OCI-LY7 (cell line): ENCODE measurements around the gene RAMP3. TPM values are rescaled to one million over a fixed set of nuclear protein-coding genes. Genes with fewer than 3 reads are reported as not detected.

Experiments used
- BruUV-seq: library from RNA; stranded (reverse); fragments of 400-500 nt; replicated peaks from 2 replicates; lab custom pipeline; 2021; lab: Mats Ljungman, UMichigan
- CTCF ChIA-PET: fragments of 300-600 bp; sonication (Branson Sonifier 250); formaldehyde crosslinking; loops from one replicate; lab custom pipeline; 2022; ENCODE audit warnings: antibody characterized with exemption; ENCODE audit not compliant: unreplicated experiment; lab: Charles Lee
- POLR2A ChIA-PET: fragments of 300-600 bp; sonication (Branson Sonifier 250); formaldehyde crosslinking; loops from one replicate; lab custom pipeline; 2022; ENCODE audit warnings: antibody characterized with exemption; lab: Charles Lee
- DNase-seq: peaks from one replicate; pipeline ENCODE4 v3.0.0-alpha.2; 2015; ENCODE audit warnings: low spot score
- H2AFZ ChIP-seq: fragments of 200-600 bp; sonication (generic), shearing (Covaris generic); 2 replicates; pipeline ENCODE4 v1.6.1; 2014; ENCODE audit warnings: mild to moderate bottlenecking, antibody characterized with exemption, low read length, moderate library complexity
- H3K27ac ChIP-seq: fragments of 200-600 bp; sonication (generic); 2 replicates; pipeline ENCODE4 v1.5.1; 2014; ENCODE audit warnings: mixed run types, low read depth, mild to moderate bottlenecking, moderate library complexity, low read length, inconsistent platforms; ENCODE audit not compliant: poor library complexity, severe bottlenecking
- H3K36me3 ChIP-seq: fragments of 200-600 bp; sonication (generic); 2 replicates; pipeline ENCODE4 v1.6.1; 2014; ENCODE audit warnings: mild to moderate bottlenecking, antibody characterized with exemption, low read length, moderate library complexity, mixed read lengths; ENCODE audit not compliant: insufficient read depth
- H3K4me1 ChIP-seq: fragments of 200-600 bp; sonication (generic); 2 replicates; pipeline ENCODE4 v1.5.1; 2014; ENCODE audit warnings: mild to moderate bottlenecking, low read length; ENCODE audit not compliant: insufficient read depth, poor library complexity, severe bottlenecking
- H3K4me2 ChIP-seq: fragments of 200-600 bp; sonication (generic); 2 replicates; pipeline ENCODE4 v1.6.1; 2014; ENCODE audit warnings: mild to moderate bottlenecking, low read length
- H3K4me3 ChIP-seq: fragments of 200-600 bp; sonication (generic); 2 replicates; pipeline ENCODE4 v1.5.1; 2014; ENCODE audit warnings: mild to moderate bottlenecking, low read depth, low read length; ENCODE audit not compliant: poor library complexity, severe bottlenecking
- H3K79me2 ChIP-seq: fragments of 200-600 bp; sonication (generic); 2 replicates; pipeline ENCODE4 v1.6.1; 2016; ENCODE audit warnings: low read depth, mild to moderate bottlenecking, low read length, moderate library complexity, mixed read lengths; ENCODE audit not compliant: insufficient read depth
- H3K9me2 ChIP-seq: fragments of 200-600 bp; sonication (generic); 2 replicates; pipeline ENCODE4 v1.6.1; 2016; ENCODE audit warnings: mild to moderate bottlenecking, low read length, mixed read lengths; ENCODE audit not compliant: insufficient read depth
- H3K9me3 ChIP-seq: fragments of 200-600 bp; sonication (generic); 2 replicates; pipeline ENCODE4 v1.6.1; 2014; ENCODE audit warnings: mild to moderate bottlenecking, mixed run types, low read length, mixed read lengths
- H4K20me1 ChIP-seq: fragments of 200-600 bp; sonication (generic); 2 replicates; pipeline ENCODE4 v1.6.1; 2014; ENCODE audit warnings: mild to moderate bottlenecking, antibody characterized with exemption, low read length, moderate library complexity, mixed read lengths; ENCODE audit not compliant: insufficient read depth
- EZH2phosphoT487 ChIP-seq: fragments of 200-600 bp; sonication (generic); IDR thresholded peaks from 2 replicates; pipeline ENCODE4 v1.6.1; 2018; ENCODE audit warnings: low read depth, borderline replicate concordance, mild to moderate bottlenecking, mixed run types, antibody characterized with exemption, low read length, moderate library complexity, mixed read lengths
- intact Hi-C: fragments of 100-400 bp; cut with micrococcal nuclease; formaldehyde crosslinking; loops from one replicate; pipeline ENCODE4 v1.10.0; 2022; ENCODE audit not compliant: unreplicated experiment
- total RNA-seq, 2 experiments: library from RNA; depleted of rRNA in 1 of 2; stranded (reverse); fragments of >200 nt in 1 of 2; shearing (Covaris generic) in 1 of 2; gene quantifications; 2 replicates each; pipeline ENCODE4 v1.2.3, GENCODE V29; 2014 to 2022
- TF ChIP-seq, protein P1 (sequence below): fragments of 200-600 bp; sonication (generic); conservative IDR thresholded peaks from 2 replicates; pipeline ENCODE4 v1.5.1; 2014; ENCODE audit warnings: mild to moderate bottlenecking, antibody characterized with exemption, low read length, moderate library complexity, mixed read lengths

RAMP3 gene
- total RNA-seq, 2 experiments from 2014 or later, result not detected

DNA sequence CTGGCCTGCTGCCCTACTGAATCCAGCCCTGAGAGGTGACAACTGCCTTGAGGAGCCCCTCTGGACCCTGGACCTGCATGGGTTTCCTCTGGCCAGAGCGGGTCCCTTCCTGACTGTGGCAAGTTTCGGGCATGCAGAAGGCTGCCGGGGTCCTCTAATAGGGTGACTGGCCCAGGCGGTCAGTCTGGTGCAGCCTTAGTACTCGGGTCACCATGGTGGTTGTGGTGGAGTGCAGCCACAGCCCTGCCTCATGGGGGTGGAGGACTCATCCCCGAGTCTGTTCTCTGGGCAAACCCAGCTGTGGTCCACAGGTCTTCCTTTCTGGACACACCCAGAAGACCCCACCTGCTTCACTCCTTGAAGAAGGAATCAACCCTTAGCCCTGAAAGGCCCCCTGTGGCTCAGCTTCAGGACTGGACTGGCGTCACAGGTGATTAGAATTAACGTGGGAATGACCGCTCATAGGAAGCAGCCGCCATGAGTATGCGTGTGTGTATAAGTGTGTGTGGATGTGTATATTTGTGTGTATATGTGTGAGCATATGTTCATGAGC, 28.7 kb downstream of the RAMP3 start:
- intact Hi-C loops, result no loop called here
- TF ChIP-seq, protein P1, sequence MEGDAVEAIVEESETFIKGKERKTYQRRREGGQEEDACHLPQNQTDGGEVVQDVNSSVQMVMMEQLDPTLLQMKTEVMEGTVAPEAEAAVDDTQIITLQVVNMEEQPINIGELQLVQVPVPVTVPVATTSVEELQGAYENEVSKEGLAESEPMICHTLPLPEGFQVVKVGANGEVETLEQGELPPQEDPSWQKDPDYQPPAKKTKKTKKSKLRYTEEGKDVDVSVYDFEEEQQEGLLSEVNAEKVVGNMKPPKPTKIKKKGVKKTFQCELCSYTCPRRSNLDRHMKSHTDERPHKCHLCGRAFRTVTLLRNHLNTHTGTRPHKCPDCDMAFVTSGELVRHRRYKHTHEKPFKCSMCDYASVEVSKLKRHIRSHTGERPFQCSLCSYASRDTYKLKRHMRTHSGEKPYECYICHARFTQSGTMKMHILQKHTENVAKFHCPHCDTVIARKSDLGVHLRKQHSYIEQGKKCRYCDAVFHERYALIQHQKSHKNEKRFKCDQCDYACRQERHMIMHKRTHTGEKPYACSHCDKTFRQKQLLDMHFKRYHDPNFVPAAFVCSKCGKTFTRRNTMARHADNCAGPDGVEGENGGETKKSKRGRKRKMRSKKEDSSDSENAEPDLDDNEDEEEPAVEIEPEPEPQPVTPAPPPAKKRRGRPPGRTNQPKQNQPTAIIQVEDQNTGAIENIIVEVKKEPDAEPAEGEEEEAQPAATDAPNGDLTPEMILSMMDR, result no peak
- no peak for TF ChIP-seq EZH2phosphoT487
- H3K36me3 ChIP-seq, result no peaks in the 10 kb centered on the region
- ChIA-PET POLR2A (no interaction called here), CTCF (no interaction called here)
- no TSS peak for BruUV-seq
- no peaks in the 10 kb centered on the region for H4K20me1 ChIP-seq
- no peak overlapping the region for H3K4me3 ChIP-seq
- H3K9me3 ChIP-seq, result no peaks in the 10 kb centered on the region
- no peaks in the 10 kb centered on the region for H3K4me1 ChIP-seq
- H3K27ac ChIP-seq, result no peak overlapping the region
- H3K4me2 ChIP-seq, result no peak overlapping the region
- no peak for DNase-seq
- H3K9me2 ChIP-seq, result no peaks in the 10 kb centered on the region
- H3K79me2 ChIP-seq, result no peaks in the 10 kb centered on the region
- no peak overlapping the region for H2AFZ ChIP-seq

DNA sequence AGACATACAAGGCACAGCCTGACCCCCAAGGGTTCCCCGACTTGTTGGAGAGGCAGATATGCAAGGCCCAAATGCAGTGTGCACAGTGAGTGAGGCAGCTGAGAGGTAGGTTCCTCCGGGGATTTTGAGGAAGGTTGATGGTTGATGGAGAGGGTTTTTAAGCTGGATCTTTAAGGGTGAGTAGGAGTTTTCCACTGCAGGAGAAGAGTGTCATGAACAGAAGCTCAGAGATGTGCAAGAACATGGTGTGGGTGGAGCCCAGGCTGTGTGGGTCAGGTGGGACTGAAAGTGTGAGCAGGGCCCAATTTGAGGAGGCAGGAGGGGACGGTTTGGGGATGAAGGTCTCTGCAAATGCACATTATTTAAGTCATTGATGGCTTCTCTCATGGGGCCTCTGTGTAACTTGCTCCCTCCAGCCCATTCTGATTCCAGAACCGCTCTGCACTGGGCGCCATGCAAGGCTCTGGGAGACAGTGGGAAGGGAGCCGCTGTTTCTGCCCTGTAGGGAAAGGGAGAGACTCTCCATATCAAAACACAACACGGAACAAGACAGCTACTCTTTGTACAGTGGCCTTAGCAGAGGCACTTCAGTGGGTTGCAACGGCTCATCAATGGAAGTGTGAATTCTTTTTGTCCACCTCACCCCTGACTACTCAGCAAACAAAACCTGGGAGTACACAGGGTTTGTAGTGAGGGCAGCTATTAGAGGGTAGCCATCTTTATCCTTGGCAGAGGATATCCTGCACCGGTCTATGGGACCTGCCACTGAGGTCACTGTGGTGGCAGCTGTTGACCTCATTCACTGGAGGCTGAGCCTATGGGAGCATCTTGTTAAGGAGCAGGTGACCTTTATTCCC, 29.7 kb downstream of the RAMP3 start:
- no peak for DNase-seq

More for the DNA sequence above, 29.7 kb downstream of the RAMP3 start:
- Histone ChIP-seq H3K4me2 (no peak overlapping the region), H4K20me1 (no peaks in the 10 kb centered on the region), H3K9me2 (no peaks in the 10 kb centered on the region), H2AFZ (no peak overlapping the region), H3K36me3 (no peaks in the 10 kb centered on the region), H3K4me1 (no peaks in the 10 kb centered on the region), H3K79me2 (no peaks in the 10 kb centered on the region), H3K4me3 (no peak overlapping the region), H3K9me3 (no peaks in the 10 kb centered on the region), H3K27ac (no peak overlapping the region)
- POLR2A ChIA-PET, result no interaction called here
- TF ChIP-seq, protein P1, result no peak
- TF ChIP-seq EZH2phosphoT487, result no peak
- intact Hi-C loops, result no loop called here
- CTCF ChIA-PET, result no interaction called here
- BruUV-seq, result no TSS peak
